Activated CD8-positive, alpha-beta memory T cell treated with anti-CD3 and anti-CD28 coated beads for 4 hours (primary cell): ENCODE results near the gene RNU2-63P.
"Not testable (repeated sequence)": the region's sequence is repeated elsewhere in the genome, so short reads cannot be mapped to it uniquely, and the experiment has no call there.

Experiments used
- DNase-seq, 2 donors: peaks; one replicate each; pipeline ENCODE4 v3.0.0-alpha.2; 2020; ENCODE audit warnings: low read depth in 2 of 2

Gene RNU2-63P

GRCh38 chr2:88028931-88029330 lies 12.6 kb upstream of the RNU2-63P start:
- no peak for DNase-seq

- no peak for DNase-seq
These were observed 11.5 kb upstream of the RNU2-63P start for GRCh38 chr2:88027697-88028389.

- DNase-seq: no peak
These were observed 8.2 kb upstream of the RNU2-63P start for GRCh38 chr2:88024509-88024908.

GRCh38 chr2:88022669-88022921 lies 6.2 kb upstream of the RNU2-63P start:
- no peak for DNase-seq

- DNase-seq: no peak
These were observed 3.6 kb upstream of the RNU2-63P start for GRCh38 chr2:88019985-88020384.

- DNase-seq: no peak
These were observed 2.6 kb upstream of the RNU2-63P start for GRCh38 chr2:88018909-88019308.

- not testable (repeated sequence) for DNase-seq
These were observed 1.9 kb upstream of the RNU2-63P start for GRCh38 chr2:88018077-88018805.

- DNase-seq: not testable (repeated sequence)
These were observed 1.4 kb upstream of the RNU2-63P start for GRCh38 chr2:88017780-88018038.

GRCh38 chr2:88016960-88017779 lies 823 bp upstream of the RNU2-63P start:
- peak in 1 of 2 donors; percentile 37 for DNase-seq

- DNase-seq: no peak
These were observed 5.3 kb downstream of the RNU2-63P start for GRCh38 chr2:88011011-88011410.

GRCh38 chr2:88010136-88010535 lies 6.2 kb downstream of the RNU2-63P start:
- DNase-seq: no peak

GRCh38 chr2:88006912-88007439 lies 9.4 kb downstream of the RNU2-63P start:
- no peak for DNase-seq

GRCh38 chr2:88005776-88006175 lies 10.6 kb downstream of the RNU2-63P start:
- DNase-seq: no peak

- DNase-seq: no peak
These were observed 13.1 kb downstream of the RNU2-63P start for GRCh38 chr2:88003074-88003755.

- DNase-seq: no peak
These were observed 14.0 kb downstream of the RNU2-63P start for GRCh38 chr2:88002359-88002707.

GRCh38 chr2:88000474-88000873 lies 15.9 kb downstream of the RNU2-63P start:
- not testable (repeated sequence) for DNase-seq

- DNase-seq: no peak
These were observed 19.8 kb downstream of the RNU2-63P start for GRCh38 chr2:87996570-87996969.

GRCh38 chr2:87995756-87996155 lies 20.6 kb downstream of the RNU2-63P start:
- no peak for DNase-seq

- not testable (repeated sequence) for DNase-seq
These were observed 22.0 kb downstream of the RNU2-63P start for GRCh38 chr2:87994304-87994850.

- not testable (repeated sequence) for DNase-seq
These were observed 23.8 kb downstream of the RNU2-63P start for GRCh38 chr2:87992569-87992968.

- not testable (repeated sequence) for DNase-seq
These were observed 28.9 kb downstream of the RNU2-63P start for GRCh38 chr2:87987473-87987872.

GRCh38 chr2:87985902-87986301 lies 30.4 kb downstream of the RNU2-63P start:
- not testable (repeated sequence) for DNase-seq
